Activated naive CD4-positive, alpha-beta T cell treated with anti-CD3 and anti-CD28 coated beads, Interleukin-2, amount 50 U/mL, for 24 hours (primary cell): ENCODE data around the gene CENPQ.
"Not testable (repeated sequence)": the region's sequence is repeated elsewhere in the genome, so short reads cannot be mapped to it uniquely, and the experiment has no call there.

Experiments
- H3K27ac Mint-ChIP-seq: one replicate; pipeline ENCODE4 v1.8.0; 2021; ENCODE audit warnings: mild to moderate bottlenecking, mixed read lengths
- H3K27me3 Mint-ChIP-seq: one replicate; pipeline ENCODE4 v1.8.0; 2021; ENCODE audit warnings: mixed read lengths
- H3K36me3 Mint-ChIP-seq: one replicate; pipeline ENCODE4 v1.8.0; 2021; ENCODE audit warnings: mixed read lengths
- H3K4me1 Mint-ChIP-seq: one replicate; pipeline ENCODE4 v1.8.0; 2021; ENCODE audit warnings: mixed read lengths
- H3K4me3 Mint-ChIP-seq: one replicate; pipeline ENCODE4 v1.8.0; 2021; ENCODE audit warnings: mild to moderate bottlenecking, mixed read lengths
- H3K9me3 Mint-ChIP-seq: one replicate; pipeline ENCODE4 v1.8.0; 2021; ENCODE audit warnings: mixed read lengths

The CENPQ gene

DNA sequence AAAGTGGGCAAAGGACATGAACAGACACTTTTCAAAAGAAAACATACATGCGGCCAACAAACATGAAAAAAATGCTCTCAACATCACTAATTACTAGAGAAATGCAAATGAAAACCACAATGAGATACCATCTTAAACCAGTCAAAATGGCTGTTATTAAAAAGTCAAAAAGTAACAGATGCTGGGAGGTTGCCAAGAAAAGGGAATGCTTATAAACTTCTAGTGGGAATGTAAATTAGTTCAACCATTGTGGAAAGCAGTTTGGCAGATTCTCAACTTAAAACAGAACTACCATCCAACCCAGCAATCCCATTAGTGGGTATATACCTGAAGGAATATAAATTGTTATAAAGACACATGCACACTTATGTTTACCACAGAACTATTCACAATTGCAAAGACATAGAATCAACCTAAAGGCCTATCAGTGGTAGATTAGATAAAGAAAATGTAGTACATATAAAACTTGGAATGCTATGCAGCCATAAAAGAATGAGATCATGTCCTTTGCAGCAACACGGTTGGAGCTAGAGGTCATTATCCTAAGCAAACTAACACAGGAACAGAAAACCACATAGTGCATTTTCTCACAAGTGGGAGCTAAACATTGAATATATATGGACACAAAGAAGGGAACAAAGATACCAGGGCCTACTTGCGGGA, 16.3 kb downstream of the CENPQ start:
- Mint-ChIP-seq H3K36me3 (peaks cover 14% of the 10 kb centered on the region), H3K4me3 (no peak overlapping the region), H3K4me1 (no peaks in the 10 kb centered on the region), H3K9me3 (no peaks in the 10 kb centered on the region), H3K27me3 (no peaks in the 10 kb centered on the region), H3K27ac (no peak overlapping the region)

GRCh38 chr6:49481846-49482245, 18.7 kb downstream of the CENPQ start:
- not testable (repeated sequence) for H3K27me3 Mint-ChIP-seq, H3K27ac Mint-ChIP-seq, H3K4me1 Mint-ChIP-seq, H3K9me3 Mint-ChIP-seq, H3K4me3 Mint-ChIP-seq
- H3K36me3 Mint-ChIP-seq, result peaks cover 15% of the 10 kb centered on the region

DNA sequence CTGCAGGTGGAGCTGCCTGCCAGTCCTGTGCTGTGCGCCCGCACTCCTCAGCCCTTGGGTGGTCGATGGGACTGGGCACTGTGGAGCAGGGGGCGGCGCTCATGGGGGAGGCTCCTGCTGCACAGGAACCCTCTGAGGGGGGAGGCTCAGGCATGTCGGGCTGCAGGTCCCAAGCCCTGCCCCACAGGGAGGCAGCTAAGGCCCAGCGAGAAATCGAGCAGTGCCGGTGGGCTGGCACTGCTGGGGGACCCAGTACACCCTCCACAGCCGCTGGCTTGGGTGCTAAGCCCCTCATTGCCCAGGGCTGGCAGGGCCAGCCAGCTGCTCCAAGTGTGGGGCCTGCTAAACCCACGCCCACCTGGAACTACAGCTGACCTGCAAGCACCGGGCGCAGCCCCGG, 20.2 kb downstream of the CENPQ start:
- not testable (repeated sequence) for H3K9me3 Mint-ChIP-seq, H3K4me3 Mint-ChIP-seq, H3K27ac Mint-ChIP-seq, H3K27me3 Mint-ChIP-seq, H3K4me1 Mint-ChIP-seq
- peaks cover 18% of the 10 kb centered on the region for H3K36me3 Mint-ChIP-seq

- Mint-ChIP-seq H3K27ac (no peak overlapping the region), H3K4me3 (no peak overlapping the region), H3K36me3 (peaks cover 28% of the 10 kb centered on the region)
Observed at GRCh38 chr6:49490633-49491032, 27.5 kb downstream of the CENPQ start.

GRCh38 chr6:49497304-49497703, 34.1 kb downstream of the CENPQ start:
- Mint-ChIP-seq H3K27ac (no peak overlapping the region), H3K36me3 (peaks cover 10% of the 10 kb centered on the region), H3K9me3 (no peaks in the 10 kb centered on the region), H3K4me1 (no peaks in the 10 kb centered on the region), H3K4me3 (no peak overlapping the region), H3K27me3 (no peaks in the 10 kb centered on the region)

More at GRCh38 chr6:49490633-49491032, 27.5 kb downstream of the CENPQ start:
- H3K4me1 Mint-ChIP-seq, result no peaks in the 10 kb centered on the region
- no peaks in the 10 kb centered on the region for H3K27me3 Mint-ChIP-seq
- no peaks in the 10 kb centered on the region for H3K9me3 Mint-ChIP-seq

DNA sequence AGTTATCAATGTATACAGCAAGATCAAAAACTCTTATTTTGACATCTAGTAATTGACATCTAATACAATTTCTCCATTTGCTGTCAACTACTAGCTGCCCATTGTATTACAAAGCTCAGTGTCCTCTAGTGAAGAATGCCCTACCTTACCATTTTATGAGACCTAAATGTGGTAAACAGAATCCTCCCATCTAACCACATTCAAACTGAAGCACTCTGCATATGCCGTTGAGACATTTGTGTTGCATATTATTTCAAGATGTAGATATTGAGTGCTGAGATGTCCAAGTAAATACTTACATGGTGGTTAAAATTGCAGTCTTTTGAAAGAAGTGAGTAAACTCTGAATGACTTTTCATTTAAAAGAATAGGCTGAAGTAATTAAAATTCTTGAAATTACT, 36.0 kb downstream of the CENPQ start:
- H3K4me1 Mint-ChIP-seq, result no peaks in the 10 kb centered on the region
- H3K9me3 Mint-ChIP-seq, result no peaks in the 10 kb centered on the region
- no peak overlapping the region for H3K4me3 Mint-ChIP-seq
- H3K36me3 Mint-ChIP-seq, result peaks cover 3% of the 10 kb centered on the region
- H3K27ac Mint-ChIP-seq, result no peak overlapping the region
- no peaks in the 10 kb centered on the region for H3K27me3 Mint-ChIP-seq

- no peak within 1 kb of the TSS for H3K27ac Mint-ChIP-seq
- H3K4me3 Mint-ChIP-seq, result no peak within 1 kb of the TSS
- no peaks in the 10 kb centered on the region for H3K36me3 Mint-ChIP-seq
- no peaks in the 10 kb centered on the region for H3K27me3 Mint-ChIP-seq
- H3K9me3 Mint-ChIP-seq, result no peaks in the 10 kb centered on the region
- H3K4me1 Mint-ChIP-seq, result no peaks in the 10 kb centered on the region
Observed at GRCh38 chr6:49499623-49500022, 36.5 kb downstream of the CENPQ start, which contains the start of gene GLYATL3. Gene GLYATL3 (plus strand): TSS chr6:49499923. CDS start chr6:49511991, 12,068 bp downstream.

- Mint-ChIP-seq H3K9me3 (no peaks in the 10 kb centered on the region), H3K36me3 (no peaks in the 10 kb centered on the region), H3K4me1 (no peaks in the 10 kb centered on the region), H3K27me3 (peaks cover 7% of the 10 kb centered on the region), H3K27ac (no peak overlapping the region), H3K4me3 (no peak overlapping the region)
Observed at GRCh38 chr6:49504666-49505065, 41.5 kb downstream of the CENPQ start.

GRCh38 chr6:49506569-49507111, 43.5 kb downstream of the CENPQ start:
- Mint-ChIP-seq H3K27me3 (peaks cover 8% of the 10 kb centered on the region), H3K9me3 (no peaks in the 10 kb centered on the region), H3K36me3 (no peaks in the 10 kb centered on the region)

DNA sequence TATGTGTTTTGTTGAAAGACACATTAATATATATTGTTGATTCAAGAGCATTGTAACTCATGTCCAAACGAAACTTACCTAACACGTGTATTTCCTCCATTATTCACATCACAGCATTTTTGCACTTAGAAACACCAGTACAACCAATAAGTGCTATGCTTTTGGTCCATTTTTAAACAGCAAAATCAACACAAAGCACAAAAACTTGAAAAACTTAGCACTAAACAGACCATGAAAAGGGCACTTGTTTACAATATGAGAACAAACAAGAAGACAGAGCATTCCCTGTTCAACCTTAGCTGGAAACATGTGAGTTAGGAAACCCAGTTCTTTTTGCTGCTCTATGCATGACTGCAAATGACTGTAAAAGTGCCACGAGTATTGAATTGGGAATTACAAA, 46.2 kb downstream of the CENPQ start:
- Mint-ChIP-seq H3K27me3 (peaks cover 14% of the 10 kb centered on the region), H3K27ac (no peak overlapping the region), H3K4me3 (no peak overlapping the region), H3K4me1 (no peaks in the 10 kb centered on the region), H3K36me3 (no peaks in the 10 kb centered on the region), H3K9me3 (no peaks in the 10 kb centered on the region)

More at GRCh38 chr6:49506569-49507111, 43.5 kb downstream of the CENPQ start:
- Mint-ChIP-seq H3K27ac (no peak overlapping the region), H3K4me3 (no peak overlapping the region), H3K4me1 (no peaks in the 10 kb centered on the region)

GRCh38 chr6:49513153-49513989, 50.2 kb downstream of the CENPQ start:
- no peaks in the 10 kb centered on the region for H3K36me3 Mint-ChIP-seq
- H3K27me3 Mint-ChIP-seq, result peaks cover 6% of the 10 kb centered on the region
- no peak overlapping the region for H3K4me3 Mint-ChIP-seq
- no peaks in the 10 kb centered on the region for H3K4me1 Mint-ChIP-seq
- no peaks in the 10 kb centered on the region for H3K9me3 Mint-ChIP-seq
- H3K27ac Mint-ChIP-seq, result no peak overlapping the region

- no peaks in the 10 kb centered on the region for H3K9me3 Mint-ChIP-seq
- H3K36me3 Mint-ChIP-seq, result no peaks in the 10 kb centered on the region
- peaks cover 6% of the 10 kb centered on the region for H3K27me3 Mint-ChIP-seq
- H3K27ac Mint-ChIP-seq, result no peak overlapping the region
- no peak overlapping the region for H3K4me3 Mint-ChIP-seq
- no peaks in the 10 kb centered on the region for H3K4me1 Mint-ChIP-seq
Observed at GRCh38 chr6:49514571-49515484, 51.7 kb downstream of the CENPQ start.

- Mint-ChIP-seq H3K27me3 (peaks cover 6% of the 10 kb centered on the region), H3K9me3 (no peaks in the 10 kb centered on the region), H3K4me3 (no peak overlapping the region), H3K27ac (no peak overlapping the region), H3K36me3 (no peaks in the 10 kb centered on the region), H3K4me1 (no peaks in the 10 kb centered on the region)
Observed at GRCh38 chr6:49515485-49516146, 52.4 kb downstream of the CENPQ start.

DNA sequence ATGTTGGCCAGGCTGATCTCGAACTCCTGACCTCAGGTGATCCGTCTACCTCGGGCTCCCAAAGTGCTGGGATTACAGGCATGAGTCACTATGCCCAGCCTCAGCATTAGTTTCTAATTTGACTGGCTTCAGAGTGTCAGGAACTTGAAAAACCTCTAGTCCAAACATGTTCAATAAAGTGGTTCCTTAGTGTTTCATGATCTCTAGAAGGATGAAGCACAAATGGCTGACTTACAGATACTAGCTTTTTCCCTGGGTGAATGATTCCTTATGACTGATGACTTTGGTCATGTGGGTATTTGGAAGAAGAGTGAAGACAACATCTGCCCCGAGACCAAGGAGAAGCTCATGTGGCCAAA, 53.0 kb downstream of the CENPQ start:
- Mint-ChIP-seq H3K27me3 (peaks cover 6% of the 10 kb centered on the region), H3K9me3 (no peaks in the 10 kb centered on the region), H3K4me1 (no peaks in the 10 kb centered on the region), H3K4me3 (no peak overlapping the region), H3K36me3 (no peaks in the 10 kb centered on the region), H3K27ac (no peak overlapping the region)

DNA sequence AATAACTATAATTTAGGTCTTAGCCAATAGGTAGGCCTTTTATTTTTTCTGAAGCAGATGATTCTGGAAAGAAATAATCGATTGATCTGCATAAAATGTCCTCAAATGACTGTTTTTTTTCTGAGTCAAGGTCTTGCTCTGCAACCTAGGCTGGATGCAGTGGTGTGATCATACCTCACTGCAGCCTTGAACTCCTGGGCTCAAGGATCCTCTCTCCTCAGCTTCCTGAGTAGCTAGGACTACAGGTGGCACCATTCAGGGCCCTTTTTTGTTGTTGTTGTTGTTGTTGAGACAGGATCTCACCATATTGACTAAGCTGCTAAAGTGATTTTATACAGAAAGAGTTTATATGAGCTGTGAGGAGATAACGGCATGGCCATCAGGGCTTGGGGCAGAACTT, 54.7 kb downstream of the CENPQ start:
- Mint-ChIP-seq H3K4me1 (no peaks in the 10 kb centered on the region), H3K27me3 (peaks cover 4% of the 10 kb centered on the region), H3K4me3 (no peak overlapping the region), H3K9me3 (no peaks in the 10 kb centered on the region), H3K27ac (no peak overlapping the region), H3K36me3 (no peaks in the 10 kb centered on the region)
